Gastroesophageal sphincter (tissue), 3 donors: ENCODE results near the gene CPD.

Experiments used
- EP300 ChIP-seq: sonication (generic); formaldehyde crosslinking; IDR thresholded peaks from one replicate; pipeline ENCODE4 v1.6.1; 2017; ENCODE audit warnings: antibody characterized with exemption, mild to moderate bottlenecking
- POLR2A ChIP-seq, 2 donors: fragments of 450-650 bp; IDR thresholded peaks; one replicate each; pipeline ENCODE4 v1.6.1; 2017; ENCODE audit warnings: antibody characterized with exemption in 2 of 2, mild to moderate bottlenecking in 2 of 2, moderate library complexity in 1 of 2
- POLR2AphosphoS5 ChIP-seq: sonication (generic); formaldehyde crosslinking; IDR thresholded peaks from one replicate; pipeline ENCODE4 v1.6.1; 2017; ENCODE audit warnings: antibody characterized with exemption
- TF ChIP-seq, protein P1 (sequence below), 4 experiments: fragments of 200-600 bp in 2 of 4; fragments of 450-650 bp in 2 of 4; sonication (generic) in 1 of 4; IDR thresholded peaks; one replicate each; pipeline ENCODE4 v1.5.1; 2017 to 2019; ENCODE audit warnings: antibody characterized with exemption in 4 of 4, mild to moderate bottlenecking in 2 of 4, moderate library complexity in 2 of 4

GRCh38 chr17:30503558-30503957 lies 124.8 kb downstream of the CPD start:
- TF ChIP-seq, protein P1, sequence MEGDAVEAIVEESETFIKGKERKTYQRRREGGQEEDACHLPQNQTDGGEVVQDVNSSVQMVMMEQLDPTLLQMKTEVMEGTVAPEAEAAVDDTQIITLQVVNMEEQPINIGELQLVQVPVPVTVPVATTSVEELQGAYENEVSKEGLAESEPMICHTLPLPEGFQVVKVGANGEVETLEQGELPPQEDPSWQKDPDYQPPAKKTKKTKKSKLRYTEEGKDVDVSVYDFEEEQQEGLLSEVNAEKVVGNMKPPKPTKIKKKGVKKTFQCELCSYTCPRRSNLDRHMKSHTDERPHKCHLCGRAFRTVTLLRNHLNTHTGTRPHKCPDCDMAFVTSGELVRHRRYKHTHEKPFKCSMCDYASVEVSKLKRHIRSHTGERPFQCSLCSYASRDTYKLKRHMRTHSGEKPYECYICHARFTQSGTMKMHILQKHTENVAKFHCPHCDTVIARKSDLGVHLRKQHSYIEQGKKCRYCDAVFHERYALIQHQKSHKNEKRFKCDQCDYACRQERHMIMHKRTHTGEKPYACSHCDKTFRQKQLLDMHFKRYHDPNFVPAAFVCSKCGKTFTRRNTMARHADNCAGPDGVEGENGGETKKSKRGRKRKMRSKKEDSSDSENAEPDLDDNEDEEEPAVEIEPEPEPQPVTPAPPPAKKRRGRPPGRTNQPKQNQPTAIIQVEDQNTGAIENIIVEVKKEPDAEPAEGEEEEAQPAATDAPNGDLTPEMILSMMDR (IDR thresholded peaks at IDR 0.05), result no peak
- TF ChIP-seq POLR2A (IDR thresholded peaks at IDR 0.05) (no peak), POLR2AphosphoS5 (no peak), EP300 (no peak)
